H1 (cell line): ENCODE data around the gene DDA1. TPM values are rescaled to one million over a fixed set of nuclear protein-coding genes. Genes with fewer than 3 reads are reported as not detected.

ENCODE experiments used
- CHD7 ChIP-seq: fragments of 300-600 bp; sonication (generic); IDR thresholded peaks from 2 replicates; pipeline ENCODE4 v1.7.1; 2012; ENCODE audit warnings: low read length, moderate library complexity, mild to moderate bottlenecking, inconsistent platforms; ENCODE audit not compliant: insufficient replicate concordance
- polyA plus RNA-seq, 7 experiments: library from polyadenylated mRNA; depleted of rRNA in 3 of 7; stranded (reverse) in 5 of 7; unstranded in 2 of 7; fragments of >200 nt in 5 of 7; fragments of 200-250 nt in 2 of 7; gene quantifications; 1 replicate in 5 of 7; 2 replicates in 1 of 7; 4 replicates in 1 of 7; pipeline versions ENCODE4 v1.2.1 to v1.2.3, GENCODE V29; 2011 to 2013; ENCODE audit warnings: missing spikeins in 2 of 7, mixed read lengths in 2 of 7
- total RNA-seq: library from RNA; stranded (reverse); fragmentation: NEBNext Ultra II Directional; extraction: Animal tissue kit (Norgen Biotek cat#: 25700); gene quantifications from 2 replicates; pipeline ENCODE4 v1.2.1, GENCODE V29; 2021

DDA1 gene
- total and polyA plus RNA-seq, 2 of the 8 experiments (the other 6 are each of a cell fraction or from before 2014, with no cell fraction given), result 29.2 to 34.5 TPM

- no peak for TF ChIP-seq CHD7
Observed at GRCh38 chr19:17293605-17294004, 15.8 kb upstream of the DDA1 start (continued).
